Measurements from ENCODE around the gene MEIKIN.

The MEIKIN gene

GRCh38 chr5:131794586-131794985 lies 150.9 kb downstream of the MEIKIN start:
- TF ChIP-seq TAF1 (IDR thresholded peaks at IDR 0.05; ENCODE audit: borderline replicate concordance, insufficient read depth, low read length), result no peak
- TF ChIP-seq POLR2AphosphoS5 (IDR thresholded peaks at IDR 0.05; ENCODE audit: low read depth, low read length), result no peak
- no peak for TF ChIP-seq SIN3A (IDR thresholded peaks at IDR 0.05; ENCODE audit: borderline replicate concordance, insufficient read depth, low read length)
- TF ChIP-seq REST (IDR thresholded peaks at IDR 0.05; ENCODE audit: insufficient read depth in 1 of 2, low read depth in 2 of 2, low read length in 2 of 2), result no peak

GRCh38 chr5:131792896-131793295 lies 152.6 kb downstream of the MEIKIN start:
- TF ChIP-seq TAF1 (IDR thresholded peaks at IDR 0.05; ENCODE audit: borderline replicate concordance, insufficient read depth, low read length), result no peak
- no peak for TF ChIP-seq REST (IDR thresholded peaks at IDR 0.05; ENCODE audit: insufficient read depth in 1 of 2, low read depth in 2 of 2, low read length in 2 of 2)
- TF ChIP-seq POLR2AphosphoS5 (IDR thresholded peaks at IDR 0.05; ENCODE audit: low read depth, low read length), result no peak

GRCh38 chr5:131791866-131792265 lies 153.6 kb downstream of the MEIKIN start:
- TF ChIP-seq FOXP2 (optimal IDR thresholded peaks at IDR 0.05; ENCODE audit: borderline replicate concordance, extremely low read depth, extremely low read length, insufficient read depth), result no peak
- no peak for TF ChIP-seq TAF1 (IDR thresholded peaks at IDR 0.05; ENCODE audit: borderline replicate concordance, insufficient read depth, low read length)
- TF ChIP-seq SIN3A (IDR thresholded peaks at IDR 0.05; ENCODE audit: borderline replicate concordance, insufficient read depth, low read length), result no peak
- TF ChIP-seq POLR2AphosphoS5 (IDR thresholded peaks at IDR 0.05; ENCODE audit: low read depth, low read length), result no peak
- no peak for TF ChIP-seq REST (IDR thresholded peaks at IDR 0.05; ENCODE audit: insufficient read depth in 1 of 2, low read depth in 2 of 2, low read length in 2 of 2)

GRCh38 chr5:131790550-131790949 lies 154.9 kb downstream of the MEIKIN start:
- TF ChIP-seq POLR2AphosphoS5 (IDR thresholded peaks at IDR 0.05; ENCODE audit: low read depth, low read length) (no peak), FOXP2 (optimal IDR thresholded peaks at IDR 0.05; ENCODE audit: borderline replicate concordance, extremely low read depth, extremely low read length, insufficient read depth) (no peak), REST (IDR thresholded peaks at IDR 0.05; ENCODE audit: insufficient read depth in 1 of 2, low read depth in 2 of 2, low read length in 2 of 2) (no peak), SIN3A (IDR thresholded peaks at IDR 0.05; ENCODE audit: borderline replicate concordance, insufficient read depth, low read length) (no peak), TAF1 (IDR thresholded peaks at IDR 0.05; ENCODE audit: borderline replicate concordance, insufficient read depth, low read length) (no peak)

- TF ChIP-seq REST (IDR thresholded peaks at IDR 0.05; ENCODE audit: insufficient read depth in 1 of 2, low read depth in 2 of 2, low read length in 2 of 2) (no peak), FOXP2 (optimal IDR thresholded peaks at IDR 0.05; ENCODE audit: borderline replicate concordance, extremely low read depth, extremely low read length, insufficient read depth) (no peak), SIN3A (IDR thresholded peaks at IDR 0.05; ENCODE audit: borderline replicate concordance, insufficient read depth, low read length) (no peak), POLR2AphosphoS5 (IDR thresholded peaks at IDR 0.05; ENCODE audit: low read depth, low read length) (no peak), TAF1 (IDR thresholded peaks at IDR 0.05; ENCODE audit: borderline replicate concordance, insufficient read depth, low read length) (no peak)
Measured at GRCh38 chr5:131789765-131790164, 155.7 kb downstream of the MEIKIN start.
